Measurements from ENCODE around the gene PTF1A.

- TF ChIP-seq CTCF (optimal IDR thresholded peaks at IDR 0.05 in 1 of 3, IDR thresholded peaks at IDR 0.05 in 1 of 3, conservative IDR thresholded peaks at IDR 0.05 in 1 of 3; ENCODE audit: extremely low read depth in 1 of 3, insufficient read depth in 2 of 3, low read length in 3 of 3) (no peak), EZH2 (IDR thresholded peaks at IDR 0.05; ENCODE audit: low read length) (peak; percentile 31)
Observed at GRCh38 chr10:23196915-23197314, 4.8 kb downstream of the PTF1A start.

All from keratinocyte (primary cell).